Nucleus accumbens (tissue), 56 donors: Measurements from ENCODE around the gene CORO6.

Experiments used
- DNase-seq, 56 donors: peaks; one replicate each; lab custom pipeline; 2025; lab: John Stamatoyannopoulos, UW

CORO6 gene

DNA sequence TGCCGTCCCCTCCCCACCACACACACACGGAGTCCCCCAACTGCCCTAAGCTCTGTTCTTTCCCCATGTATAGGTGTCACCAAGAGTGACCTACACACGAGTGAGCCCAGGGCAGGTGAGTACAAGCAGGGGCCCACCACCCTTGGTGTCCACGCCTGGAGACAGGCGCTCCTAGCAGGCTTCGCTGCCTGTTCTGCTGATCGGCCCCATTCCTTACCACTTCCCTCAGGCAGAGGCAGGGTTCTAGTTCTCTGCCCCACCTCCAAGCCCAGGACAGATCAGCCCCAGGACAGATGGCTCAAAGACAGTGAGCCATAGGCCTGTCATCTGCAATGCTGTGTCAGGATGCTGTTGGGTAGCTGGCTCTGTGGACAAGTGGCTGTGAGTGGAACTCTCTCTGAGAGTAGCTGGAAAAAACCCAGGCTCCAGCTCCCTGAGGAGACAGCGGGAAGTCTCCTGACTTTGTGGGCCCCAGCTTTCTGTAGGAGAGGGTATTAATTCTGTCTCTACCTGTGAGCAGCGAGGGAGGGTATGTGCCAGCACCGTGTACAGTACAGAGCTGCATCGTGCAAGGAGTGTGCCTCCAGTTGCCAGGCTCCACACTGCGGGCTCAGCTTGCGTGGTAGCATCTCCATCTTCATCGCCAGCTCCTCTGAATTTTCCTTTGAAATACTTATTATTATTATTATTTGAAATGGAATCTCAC is 53.3 kb downstream of the CORO6 start:
- no peak for DNase-seq

GRCh38 chr17:29568331-29569244 is 54.1 kb downstream of the CORO6 start, which contains the start of gene TP53I13:
TSS of gene TP53I13 (plus strand) at chr17:29568701. CDS start at chr17:29568759, 58 bp downstream.
- peak in 48 of 56 donors; percentile 42 to 90 (median 70) for DNase-seq

- DNase-seq = peak in 11 of 56 donors; percentile 30 to 72 (median 48)
These were observed 55.0 kb downstream of the CORO6 start for GRCh38 chr17:29567554-29568330.

GRCh38 chr17:29567304-29567553 is 55.5 kb downstream of the CORO6 start:
- DNase-seq = no peak

DNA sequence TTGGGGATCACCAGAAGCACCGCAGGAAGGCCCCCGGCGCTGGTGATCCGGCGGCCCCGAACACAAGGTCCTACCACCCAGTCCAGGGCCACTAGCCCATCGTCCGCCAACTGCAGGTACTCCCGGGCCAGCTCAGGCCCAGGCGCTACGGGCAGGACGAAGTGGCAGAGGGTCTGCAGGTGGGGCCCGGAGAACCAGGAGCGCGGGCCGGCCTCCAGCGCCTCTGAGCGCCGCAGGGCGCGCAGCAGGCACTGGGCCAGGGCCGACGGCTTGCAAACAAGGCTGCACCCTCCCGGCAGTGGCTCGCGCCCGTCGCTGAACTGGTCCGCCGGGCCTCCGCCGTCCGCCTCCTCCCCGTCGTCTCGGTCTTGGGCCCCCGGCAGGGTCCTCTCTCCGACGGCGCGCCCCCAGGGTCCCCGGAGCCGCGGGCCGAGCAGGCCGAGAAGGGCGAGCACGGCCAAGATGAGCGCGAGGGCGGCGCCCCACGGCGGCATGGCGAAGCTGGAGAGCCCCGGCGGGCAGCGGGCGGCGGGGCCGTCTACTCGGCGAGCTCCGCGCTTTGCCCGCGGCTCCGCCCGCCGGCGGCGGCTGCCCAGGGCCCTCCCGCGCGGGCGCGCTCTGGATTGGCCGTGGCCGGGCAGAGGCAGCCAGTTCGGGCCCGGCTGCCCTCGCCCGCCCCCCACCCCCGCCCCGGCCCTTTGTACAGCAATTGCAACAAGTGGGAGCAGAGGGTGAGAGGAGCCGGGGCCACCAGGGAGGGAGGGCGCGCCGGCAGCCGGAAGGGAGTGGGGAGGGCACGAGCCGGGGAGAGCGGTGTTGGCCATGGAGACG is 56.0 kb downstream of the CORO6 start, which contains the start of gene ABHD15:
Gene ABHD15, minus strand, starts transcription at position 565 of the 831 bp plus-strand sequence. Its CDS starts 71 bp downstream, at position 494.
- peak in 34 of 56 donors; percentile 29 to 75 (median 50) for DNase-seq

- DNase-seq = no peak
These were observed 56.9 kb downstream of the CORO6 start for GRCh38 chr17:29565643-29566472.
